22Rv1 (cell line): Measurements from ENCODE around the gene CAMK1D.

Experiments
- ZFX ChIP-seq: fragments of 450-650 bp; IDR thresholded peaks from 2 replicates; pipeline ENCODE4 v1.6.1; 2017; ENCODE audit warnings: antibody characterized with exemption, borderline replicate concordance
- TF ChIP-seq, protein P1 (sequence below): fragments of 450-650 bp; IDR thresholded peaks from 2 replicates; pipeline ENCODE4 v1.5.1; 2017; ENCODE audit warnings: mild to moderate bottlenecking

- TF ChIP-seq, protein P1, sequence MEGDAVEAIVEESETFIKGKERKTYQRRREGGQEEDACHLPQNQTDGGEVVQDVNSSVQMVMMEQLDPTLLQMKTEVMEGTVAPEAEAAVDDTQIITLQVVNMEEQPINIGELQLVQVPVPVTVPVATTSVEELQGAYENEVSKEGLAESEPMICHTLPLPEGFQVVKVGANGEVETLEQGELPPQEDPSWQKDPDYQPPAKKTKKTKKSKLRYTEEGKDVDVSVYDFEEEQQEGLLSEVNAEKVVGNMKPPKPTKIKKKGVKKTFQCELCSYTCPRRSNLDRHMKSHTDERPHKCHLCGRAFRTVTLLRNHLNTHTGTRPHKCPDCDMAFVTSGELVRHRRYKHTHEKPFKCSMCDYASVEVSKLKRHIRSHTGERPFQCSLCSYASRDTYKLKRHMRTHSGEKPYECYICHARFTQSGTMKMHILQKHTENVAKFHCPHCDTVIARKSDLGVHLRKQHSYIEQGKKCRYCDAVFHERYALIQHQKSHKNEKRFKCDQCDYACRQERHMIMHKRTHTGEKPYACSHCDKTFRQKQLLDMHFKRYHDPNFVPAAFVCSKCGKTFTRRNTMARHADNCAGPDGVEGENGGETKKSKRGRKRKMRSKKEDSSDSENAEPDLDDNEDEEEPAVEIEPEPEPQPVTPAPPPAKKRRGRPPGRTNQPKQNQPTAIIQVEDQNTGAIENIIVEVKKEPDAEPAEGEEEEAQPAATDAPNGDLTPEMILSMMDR = no peak
- no peak for TF ChIP-seq ZFX
These were observed 69.4 kb downstream of the CAMK1D start for GRCh38 chr10:12418725-12419261.
